Liver (tissue), 9 donors: ENCODE data around the gene CARD19. TPM values are rescaled to one million over a fixed set of nuclear protein-coding genes. Genes with fewer than 3 reads are reported as not detected.

Experiments used
- DNase-seq: peaks from one replicate; pipeline ENCODE4 v3.0.0-alpha.2; 2017; ENCODE audit warnings: low spot score
- H3K27ac ChIP-seq, 2 donors: one replicate each; pipeline ENCODE4 v1.7.0; 2013; ENCODE audit warnings: inconsistent platforms in 2 of 2, low read length in 2 of 2, control low read depth in 1 of 2, low read depth in 1 of 2, mild to moderate bottlenecking in 1 of 2
- H3K27me3 ChIP-seq, 4 donors: one replicate each; pipeline versions ENCODE4 v1.6.1 to v1.7.0; 2013; ENCODE audit warnings: low read length in 3 of 4, inconsistent platforms in 1 of 4, mild to moderate bottlenecking in 1 of 4, moderate library complexity in 1 of 4; ENCODE audit not compliant: control insufficient read depth in 4 of 4, insufficient read depth in 4 of 4
- H3K36me3 ChIP-seq, 4 donors: one replicate each; pipeline versions ENCODE4 v1.6.1 to v1.7.0; 2013; ENCODE audit warnings: low read length in 3 of 4, mild to moderate bottlenecking in 3 of 4, low read depth in 1 of 4, moderate library complexity in 1 of 4; ENCODE audit not compliant: control insufficient read depth in 4 of 4, insufficient read depth in 3 of 4
- H3K4me1 ChIP-seq, 4 donors: one replicate each; pipeline versions ENCODE4 v1.6.1 to v1.7.0; 2013; ENCODE audit warnings: low read length in 3 of 4, mild to moderate bottlenecking in 3 of 4, moderate library complexity in 1 of 4; ENCODE audit not compliant: control insufficient read depth in 4 of 4, insufficient read depth in 4 of 4
- H3K4me3 ChIP-seq, 3 donors: one replicate each; pipeline versions ENCODE4 v1.6.1 to v1.7.0; 2013; ENCODE audit warnings: low read length in 3 of 3, control low read depth in 1 of 3, low read depth in 1 of 3, mild to moderate bottlenecking in 1 of 3
- H3K9ac ChIP-seq, 2 donors: one replicate each; pipeline ENCODE4 v1.7.0; 2013; ENCODE audit warnings: low read length in 2 of 2, mild to moderate bottlenecking in 2 of 2, moderate library complexity in 2 of 2, control low read depth in 1 of 2, low read depth in 1 of 2
- H3K9me3 ChIP-seq, 4 donors: one replicate each; pipeline versions ENCODE4 v1.6.1 to v1.7.0; 2013; ENCODE audit warnings: low read length in 3 of 4; ENCODE audit not compliant: control insufficient read depth in 4 of 4
- EGR1 ChIP-seq, 2 donors: IDR thresholded peaks; 2 replicates each; pipeline ENCODE4 v1.6.1; 2016 to 2018; ENCODE audit warnings: antibody characterized with exemption in 2 of 2, low read depth in 2 of 2
- FOXA1 ChIP-seq: IDR thresholded peaks from 2 replicates; pipeline ENCODE4 v1.6.1; 2016; ENCODE audit warnings: antibody characterized with exemption
- FOXA2 ChIP-seq: IDR thresholded peaks from 2 replicates; pipeline ENCODE4 v1.6.1; 2016; ENCODE audit warnings: antibody characterized with exemption
- GABPA ChIP-seq, 2 donors: IDR thresholded peaks in 1 of 2; conservative IDR thresholded peaks in 1 of 2; 2 replicates each; pipeline ENCODE4 v1.6.1; 2016; ENCODE audit warnings: antibody characterized with exemption in 2 of 2, mild to moderate bottlenecking in 1 of 2, moderate library complexity in 1 of 2
- HNF4A ChIP-seq, 2 donors: conservative IDR thresholded peaks; 2 replicates each; pipeline ENCODE4 v1.6.1; 2016; ENCODE audit warnings: antibody characterized with exemption in 2 of 2, mild to moderate bottlenecking in 2 of 2
- HNF4G ChIP-seq: IDR thresholded peaks from 2 replicates; pipeline ENCODE4 v1.6.1; 2016; ENCODE audit warnings: antibody characterized with exemption
- NR2F2 ChIP-seq: IDR thresholded peaks from 2 replicates; pipeline ENCODE4 v1.6.1; 2016; ENCODE audit warnings: antibody characterized with exemption
- RAD21 ChIP-seq, 2 donors: IDR thresholded peaks; 2 replicates each; pipeline ENCODE4 v1.6.1; 2016; ENCODE audit warnings: antibody characterized with exemption in 2 of 2, mild to moderate bottlenecking in 2 of 2
- RXRA ChIP-seq, 2 donors: IDR thresholded peaks; 2 replicates each; pipeline ENCODE4 v1.6.1; 2017 to 2018; ENCODE audit warnings: antibody characterized with exemption in 2 of 2, mild to moderate bottlenecking in 1 of 2
- SP1 ChIP-seq: IDR thresholded peaks from 2 replicates; pipeline ENCODE4 v1.6.1; 2018; ENCODE audit warnings: antibody characterized with exemption, mild to moderate bottlenecking
- TAF1 ChIP-seq: conservative IDR thresholded peaks from 2 replicates; pipeline ENCODE4 v1.6.1; 2016; ENCODE audit warnings: antibody characterized with exemption, mild to moderate bottlenecking
- YY1 ChIP-seq: IDR thresholded peaks from 2 replicates; pipeline ENCODE4 v1.6.1; 2016; ENCODE audit warnings: antibody characterized with exemption, mild to moderate bottlenecking
- WGBS: extraction: QIAGEN DNeasy Blood & Tissue Kit; methylation state at CpG from one replicate; pipeline ENCODE4 v1.1.7; 2013; 5-methylcytosine and 5-hydroxymethylcytosine counted together
- polyA plus RNA-seq, 2 donors: library from polyadenylated mRNA; stranded (reverse) in 1 of 2; unstranded in 1 of 2; fragments of 200-250 nt in 1 of 2; fragments of >200 nt in 1 of 2; fragmentation: Nextera tagmentation in 1 of 2; extraction: Ambion mirVana in 1 of 2; gene quantifications; one replicate each; pipeline versions ENCODE4 v1.2.1 to v1.2.3, GENCODE V29; 2013 to 2015
- total RNA-seq, 2 donors: library from RNA; depleted of rRNA; stranded (reverse); fragments of >200 nt; gene quantifications; one replicate each; pipeline ENCODE4 v1.2.3, GENCODE V29; 2014
- TF ChIP-seq, protein P1 (sequence below): IDR thresholded peaks from 2 replicates; pipeline ENCODE4 v1.6.1; 2016; ENCODE audit warnings: antibody characterized with exemption, mild to moderate bottlenecking
- TF ChIP-seq, protein P2 (sequence below): fragments of 150-350 bp; IDR thresholded peaks from 2 replicates; pipeline ENCODE4 v1.5.1; 2017; ENCODE audit warnings: improper control_type of control experiment, low read depth, low read length; ENCODE audit not compliant: missing input control
- TF ChIP-seq, protein P3 (sequence below): IDR thresholded peaks from 2 replicates; pipeline ENCODE4 v1.6.1; 2016; ENCODE audit warnings: antibody characterized with exemption
- TF ChIP-seq, protein P4 (sequence below): IDR thresholded peaks from 2 replicates; pipeline ENCODE4 v1.6.1; 2016; ENCODE audit warnings: antibody characterized with exemption
- TF ChIP-seq, protein P5 (sequence below): IDR thresholded peaks from 2 replicates; pipeline ENCODE4 v1.6.1; 2016; ENCODE audit warnings: antibody characterized with exemption
- donor health status: healthy.
- donor health status: healthy.
- donor health status: healthy.
- donor health status: healthy.
- donor health status: healthy.

Gene CARD19
- total and polyA plus RNA-seq, 4 donors = 13.0 to 18.2 (median 16.3) TPM

DNA sequence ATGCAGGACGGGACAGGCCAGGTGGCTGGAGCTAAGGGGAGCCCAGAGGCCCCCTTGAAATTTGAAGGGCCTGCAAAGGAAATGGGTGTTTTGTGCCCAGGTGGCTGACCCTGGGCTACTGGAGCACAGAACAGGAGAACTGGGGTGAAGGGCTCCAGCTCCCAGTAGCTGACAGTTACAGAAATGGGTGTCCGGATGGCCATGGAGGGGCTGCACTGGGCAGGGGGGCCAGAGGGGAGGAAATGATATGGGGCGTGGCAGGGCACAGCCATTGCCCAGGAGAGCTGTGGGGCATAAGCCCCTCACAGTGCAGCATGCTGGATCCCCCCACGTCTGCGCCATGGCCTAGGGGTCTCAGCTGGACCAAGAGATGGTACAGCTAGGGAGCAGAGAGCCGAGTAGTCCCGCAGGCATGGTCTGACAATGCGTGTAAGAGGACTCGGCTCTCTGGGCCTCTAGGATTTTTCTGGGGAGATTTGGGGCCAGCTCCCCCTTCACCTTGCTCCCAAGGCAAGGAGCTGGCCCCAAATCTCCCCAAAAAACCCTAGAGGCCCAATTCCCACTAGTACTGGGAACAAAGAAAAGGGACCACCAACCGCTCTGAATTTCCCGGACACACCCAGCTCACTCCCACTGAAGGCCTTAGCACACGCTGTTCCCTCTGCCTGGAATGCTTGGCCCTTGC, 7.9 kb upstream of the CARD19 start:
- Histone ChIP-seq H3K9ac (no peak overlapping the region), H3K9me3 (peaks cover 0 to 2% (median 0%) of the 10 kb centered on the region in 4 donors), H3K27me3 (no peaks in the 10 kb centered on the region), H3K4me1 (peaks cover 0 to 3% (median 0%) of the 10 kb centered on the region in 4 donors), H3K27ac (no peak overlapping the region), H3K36me3 (peaks cover 0 to 4% (median 0%) of the 10 kb centered on the region in 4 donors), H3K4me3 (no peak overlapping the region)
- TF ChIP-seq YY1 = no peak
- no peak for TF ChIP-seq FOXA1
- TF ChIP-seq TAF1 = no peak
- no peak for TF ChIP-seq HNF4G
- no peak for TF ChIP-seq GABPA (IDR thresholded peaks at IDR 0.05 in 1 of 2, conservative IDR thresholded peaks at IDR 0.05 in 1 of 2)
- TF ChIP-seq RXRA (IDR thresholded peaks at IDR 0.05) = no peak
- no peak for TF ChIP-seq RAD21 (IDR thresholded peaks at IDR 0.05)
- TF ChIP-seq, protein P1, sequence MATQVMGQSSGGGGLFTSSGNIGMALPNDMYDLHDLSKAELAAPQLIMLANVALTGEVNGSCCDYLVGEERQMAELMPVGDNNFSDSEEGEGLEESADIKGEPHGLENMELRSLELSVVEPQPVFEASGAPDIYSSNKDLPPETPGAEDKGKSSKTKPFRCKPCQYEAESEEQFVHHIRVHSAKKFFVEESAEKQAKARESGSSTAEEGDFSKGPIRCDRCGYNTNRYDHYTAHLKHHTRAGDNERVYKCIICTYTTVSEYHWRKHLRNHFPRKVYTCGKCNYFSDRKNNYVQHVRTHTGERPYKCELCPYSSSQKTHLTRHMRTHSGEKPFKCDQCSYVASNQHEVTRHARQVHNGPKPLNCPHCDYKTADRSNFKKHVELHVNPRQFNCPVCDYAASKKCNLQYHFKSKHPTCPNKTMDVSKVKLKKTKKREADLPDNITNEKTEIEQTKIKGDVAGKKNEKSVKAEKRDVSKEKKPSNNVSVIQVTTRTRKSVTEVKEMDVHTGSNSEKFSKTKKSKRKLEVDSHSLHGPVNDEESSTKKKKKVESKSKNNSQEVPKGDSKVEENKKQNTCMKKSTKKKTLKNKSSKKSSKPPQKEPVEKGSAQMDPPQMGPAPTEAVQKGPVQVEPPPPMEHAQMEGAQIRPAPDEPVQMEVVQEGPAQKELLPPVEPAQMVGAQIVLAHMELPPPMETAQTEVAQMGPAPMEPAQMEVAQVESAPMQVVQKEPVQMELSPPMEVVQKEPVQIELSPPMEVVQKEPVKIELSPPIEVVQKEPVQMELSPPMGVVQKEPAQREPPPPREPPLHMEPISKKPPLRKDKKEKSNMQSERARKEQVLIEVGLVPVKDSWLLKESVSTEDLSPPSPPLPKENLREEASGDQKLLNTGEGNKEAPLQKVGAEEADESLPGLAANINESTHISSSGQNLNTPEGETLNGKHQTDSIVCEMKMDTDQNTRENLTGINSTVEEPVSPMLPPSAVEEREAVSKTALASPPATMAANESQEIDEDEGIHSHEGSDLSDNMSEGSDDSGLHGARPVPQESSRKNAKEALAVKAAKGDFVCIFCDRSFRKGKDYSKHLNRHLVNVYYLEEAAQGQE = no peak
- TF ChIP-seq EGR1 (IDR thresholded peaks at IDR 0.05; ENCODE audit: low read depth in 2 of 2) = no peak
- TF ChIP-seq, protein P2, sequence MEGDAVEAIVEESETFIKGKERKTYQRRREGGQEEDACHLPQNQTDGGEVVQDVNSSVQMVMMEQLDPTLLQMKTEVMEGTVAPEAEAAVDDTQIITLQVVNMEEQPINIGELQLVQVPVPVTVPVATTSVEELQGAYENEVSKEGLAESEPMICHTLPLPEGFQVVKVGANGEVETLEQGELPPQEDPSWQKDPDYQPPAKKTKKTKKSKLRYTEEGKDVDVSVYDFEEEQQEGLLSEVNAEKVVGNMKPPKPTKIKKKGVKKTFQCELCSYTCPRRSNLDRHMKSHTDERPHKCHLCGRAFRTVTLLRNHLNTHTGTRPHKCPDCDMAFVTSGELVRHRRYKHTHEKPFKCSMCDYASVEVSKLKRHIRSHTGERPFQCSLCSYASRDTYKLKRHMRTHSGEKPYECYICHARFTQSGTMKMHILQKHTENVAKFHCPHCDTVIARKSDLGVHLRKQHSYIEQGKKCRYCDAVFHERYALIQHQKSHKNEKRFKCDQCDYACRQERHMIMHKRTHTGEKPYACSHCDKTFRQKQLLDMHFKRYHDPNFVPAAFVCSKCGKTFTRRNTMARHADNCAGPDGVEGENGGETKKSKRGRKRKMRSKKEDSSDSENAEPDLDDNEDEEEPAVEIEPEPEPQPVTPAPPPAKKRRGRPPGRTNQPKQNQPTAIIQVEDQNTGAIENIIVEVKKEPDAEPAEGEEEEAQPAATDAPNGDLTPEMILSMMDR = no peak
- TF ChIP-seq SP1 = no peak
- TF ChIP-seq FOXA2 = no peak
- TF ChIP-seq, protein P3, sequence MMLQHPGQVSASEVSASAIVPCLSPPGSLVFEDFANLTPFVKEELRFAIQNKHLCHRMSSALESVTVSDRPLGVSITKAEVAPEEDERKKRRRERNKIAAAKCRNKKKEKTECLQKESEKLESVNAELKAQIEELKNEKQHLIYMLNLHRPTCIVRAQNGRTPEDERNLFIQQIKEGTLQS = no peak
- no peak for TF ChIP-seq HNF4A (conservative IDR thresholded peaks at IDR 0.05)
- DNase-seq = no peak
- WGBS = 94% methylated on average over 12 of the region's 12 CpGs

DNA sequence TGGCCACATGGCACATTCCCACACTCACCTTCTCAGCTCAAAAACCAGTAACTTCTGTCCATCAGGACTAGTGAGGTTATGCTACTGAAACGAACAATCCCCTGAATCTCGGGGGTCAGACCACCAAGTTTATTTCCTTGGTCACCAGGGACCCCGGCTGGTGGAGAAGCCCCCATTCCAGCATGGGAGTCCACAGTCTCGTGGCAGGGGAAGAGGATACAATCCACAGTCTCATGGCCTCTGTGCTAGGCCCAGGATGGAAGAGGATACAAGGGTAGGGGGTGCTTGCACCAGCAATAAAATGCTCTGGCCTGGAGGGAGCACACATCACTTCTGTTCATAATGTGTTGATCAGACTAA, 7.4 kb upstream of the CARD19 start:
- DNase-seq = no peak
- Histone ChIP-seq H3K36me3 (peaks cover 0 to 4% (median 0%) of the 10 kb centered on the region in 4 donors), H3K4me3 (no peak overlapping the region), H3K9me3 (peaks cover 0 to 2% (median 0%) of the 10 kb centered on the region in 4 donors), H3K27me3 (no peaks in the 10 kb centered on the region), H3K9ac (no peak overlapping the region), H3K27ac (no peak overlapping the region), H3K4me1 (peaks cover 0 to 5% (median under 1%) of the 10 kb centered on the region in 4 donors)
- WGBS = 95% methylated on average over 4 of the region's 4 CpGs
- TF ChIP-seq FOXA1 = no peak
- TF ChIP-seq, protein P4, sequence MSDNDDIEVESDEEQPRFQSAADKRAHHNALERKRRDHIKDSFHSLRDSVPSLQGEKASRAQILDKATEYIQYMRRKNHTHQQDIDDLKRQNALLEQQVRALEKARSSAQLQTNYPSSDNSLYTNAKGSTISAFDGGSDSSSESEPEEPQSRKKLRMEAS = no peak
- TF ChIP-seq, protein P5, sequence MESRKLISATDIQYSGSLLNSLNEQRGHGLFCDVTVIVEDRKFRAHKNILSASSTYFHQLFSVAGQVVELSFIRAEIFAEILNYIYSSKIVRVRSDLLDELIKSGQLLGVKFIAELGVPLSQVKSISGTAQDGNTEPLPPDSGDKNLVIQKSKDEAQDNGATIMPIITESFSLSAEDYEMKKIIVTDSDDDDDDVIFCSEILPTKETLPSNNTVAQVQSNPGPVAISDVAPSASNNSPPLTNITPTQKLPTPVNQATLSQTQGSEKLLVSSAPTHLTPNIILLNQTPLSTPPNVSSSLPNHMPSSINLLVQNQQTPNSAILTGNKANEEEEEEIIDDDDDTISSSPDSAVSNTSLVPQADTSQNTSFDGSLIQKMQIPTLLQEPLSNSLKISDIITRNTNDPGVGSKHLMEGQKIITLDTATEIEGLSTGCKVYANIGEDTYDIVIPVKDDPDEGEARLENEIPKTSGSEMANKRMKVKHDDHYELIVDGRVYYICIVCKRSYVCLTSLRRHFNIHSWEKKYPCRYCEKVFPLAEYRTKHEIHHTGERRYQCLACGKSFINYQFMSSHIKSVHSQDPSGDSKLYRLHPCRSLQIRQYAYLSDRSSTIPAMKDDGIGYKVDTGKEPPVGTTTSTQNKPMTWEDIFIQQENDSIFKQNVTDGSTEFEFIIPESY = no peak
- no peak for TF ChIP-seq SP1
- TF ChIP-seq HNF4A (conservative IDR thresholded peaks at IDR 0.05) = no peak
- TF ChIP-seq FOXA2 = no peak
- TF ChIP-seq NR2F2 = no peak
- TF ChIP-seq EGR1 (IDR thresholded peaks at IDR 0.05; ENCODE audit: low read depth in 2 of 2) = no peak
- TF ChIP-seq GABPA (IDR thresholded peaks at IDR 0.05 in 1 of 2, conservative IDR thresholded peaks at IDR 0.05 in 1 of 2) = no peak
- TF ChIP-seq RXRA (IDR thresholded peaks at IDR 0.05) = no peak
